ENCODE measurements around the gene IBA57. TPM values are rescaled to one million over a fixed set of nuclear protein-coding genes. Genes with fewer than 3 reads are reported as not detected.
"Not testable (repeated sequence)": the region's sequence is repeated elsewhere in the genome, so short reads cannot be mapped to it uniquely, and the experiment has no call there.

Gene IBA57
- polyA plus RNA-seq, 3 donors from 2014 or later = 2.0 to 4.4 (median 2.0) TPM

DNA sequence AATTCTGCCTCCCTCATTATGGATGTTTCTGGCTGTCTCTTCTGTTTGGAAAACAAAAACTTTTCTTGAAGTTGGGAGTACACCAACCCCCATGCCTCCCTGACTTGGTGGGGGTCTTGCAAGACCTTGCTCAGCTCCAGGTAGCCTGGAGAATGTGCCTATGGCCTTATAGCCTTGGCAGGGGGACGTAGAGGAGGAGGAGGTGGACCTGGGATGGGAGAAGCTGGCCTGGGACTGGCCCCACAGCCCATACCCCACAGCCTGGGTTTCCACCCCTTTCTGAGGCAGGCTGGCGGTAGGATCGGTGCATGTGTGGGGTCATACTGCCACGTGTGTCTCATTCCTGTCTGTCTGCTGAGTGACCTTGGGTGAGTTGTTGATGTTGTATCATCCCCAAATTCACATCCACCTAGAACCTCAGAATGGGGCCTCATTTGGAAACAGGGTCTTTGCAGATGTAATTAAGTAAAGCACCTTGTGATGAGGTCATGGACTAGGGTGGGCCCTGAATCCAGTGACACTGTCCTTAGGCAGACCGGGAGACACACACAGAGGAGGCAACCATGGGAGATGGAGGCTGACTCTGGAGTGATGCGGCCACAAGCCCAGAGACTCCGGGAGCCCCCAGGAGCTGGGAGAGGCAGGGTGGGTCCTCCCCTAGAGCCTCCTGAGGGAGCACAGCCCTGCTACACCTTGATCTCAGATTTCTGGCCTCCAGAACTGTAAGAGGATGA, 60.7 kb downstream of the IBA57 start:
- Mint-ChIP-seq H3K4me3 (no peak overlapping the region), H3K9me3 (no peaks in the 10 kb centered on the region), H3K36me3 (peaks cover 0 to 31% (median 15%) of the 10 kb centered on the region in 3 donors), H3K4me1 (no peaks in the 10 kb centered on the region), H3K27ac (no peak overlapping the region), H3K27me3 (ENCODE audit: low read depth in 3 of 3) (no peaks in the 10 kb centered on the region)
- no peak for DNase-seq

DNA sequence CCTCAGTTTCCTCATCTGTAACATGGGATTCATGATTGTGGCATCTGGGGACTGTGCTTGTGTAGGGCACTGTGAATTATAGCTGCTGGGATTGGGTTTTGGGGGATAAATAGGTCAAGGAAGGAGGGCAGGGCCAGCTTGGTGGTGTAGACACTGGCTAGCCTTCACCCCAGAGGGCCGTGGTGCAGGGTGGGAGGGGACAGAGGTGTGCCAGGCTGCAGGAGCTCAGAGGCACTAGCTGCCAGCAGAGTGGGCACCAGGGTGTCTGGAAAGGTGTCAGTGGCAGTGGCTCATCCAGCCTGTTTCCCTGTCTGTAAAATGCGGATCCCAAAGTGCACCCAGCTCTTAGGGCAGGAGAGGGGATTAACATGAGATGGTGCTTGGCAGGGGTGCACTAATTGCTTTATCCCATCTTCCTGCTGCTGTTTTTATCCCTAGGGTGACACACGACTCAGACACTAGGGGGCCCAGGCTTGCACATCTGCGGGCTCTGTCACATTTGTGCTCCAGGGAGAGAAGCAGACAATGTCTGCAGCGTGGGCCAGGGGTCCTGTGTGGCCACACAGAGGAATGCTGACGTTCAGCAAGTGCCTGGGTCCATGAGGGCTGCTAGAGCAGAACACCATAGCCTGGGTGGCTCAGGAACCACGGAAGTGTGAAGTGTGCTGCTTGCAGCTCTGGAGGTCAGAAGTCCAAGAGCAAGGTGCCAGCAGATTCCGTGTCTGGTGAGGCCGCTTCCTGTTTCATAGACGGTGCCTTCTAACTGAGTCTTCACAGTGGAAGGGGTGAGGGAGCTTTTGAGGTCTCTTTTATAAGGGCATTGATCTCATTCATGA, 61.6 kb downstream of the IBA57 start:
- Mint-ChIP-seq H3K27ac (no peak overlapping the region), H3K27me3 (ENCODE audit: low read depth in 3 of 3) (no peaks in the 10 kb centered on the region), H3K9me3 (no peaks in the 10 kb centered on the region), H3K4me1 (no peaks in the 10 kb centered on the region), H3K4me3 (no peak overlapping the region), H3K36me3 (peaks cover 0 to 31% (median 15%) of the 10 kb centered on the region in 3 donors)
- no peak for DNase-seq

DNA sequence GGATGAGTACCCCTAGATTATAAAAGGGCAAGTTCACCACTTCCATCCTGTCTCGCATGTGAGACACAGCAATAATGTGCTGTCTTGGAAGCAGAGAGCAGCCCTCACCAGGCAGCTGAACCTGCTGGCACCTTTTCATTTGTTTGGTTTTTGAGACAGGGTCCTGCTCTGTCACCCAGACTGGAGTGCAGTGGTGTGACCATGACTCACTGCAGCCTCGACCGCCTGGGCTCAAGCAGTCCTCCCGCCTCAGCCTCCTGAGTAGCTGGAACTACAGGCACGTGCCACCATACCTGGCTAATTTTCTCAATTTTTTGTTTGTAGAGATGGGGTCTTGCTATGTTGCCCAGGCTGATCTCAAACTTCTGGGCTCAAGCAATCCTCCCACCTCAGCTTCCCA, 62.5 kb downstream of the IBA57 start:
- H3K4me3 Mint-ChIP-seq; H3K9me3 Mint-ChIP-seq; H3K27me3 Mint-ChIP-seq (ENCODE audit: low read depth in 3 of 3); H3K4me1 Mint-ChIP-seq; H3K27ac Mint-ChIP-seq; DNase-seq: not testable (repeated sequence)
- H3K36me3 Mint-ChIP-seq = peaks cover 0 to 37% (median 14%) of the 10 kb centered on the region in 3 donors

DNA sequence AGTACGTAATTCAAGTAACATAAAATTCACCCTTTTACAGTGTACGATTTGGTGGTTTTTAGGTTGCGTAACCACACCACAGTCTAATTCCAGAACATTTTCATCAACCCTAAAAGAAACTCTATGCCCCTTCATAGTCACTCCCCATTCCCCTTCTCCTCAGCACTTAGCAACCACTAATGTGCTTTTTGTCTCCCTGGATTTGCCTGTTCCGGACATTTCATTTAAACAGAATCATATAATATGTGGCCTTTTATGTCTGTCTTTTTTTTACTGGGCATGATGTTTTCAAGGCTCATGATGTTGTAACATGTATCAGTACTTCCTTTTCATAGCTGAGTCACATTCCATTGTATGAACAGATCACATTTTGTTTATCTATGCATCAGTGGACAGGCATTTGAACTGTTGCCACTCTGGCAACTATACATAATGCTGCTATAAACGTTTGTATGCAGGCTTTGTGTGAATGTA, 63.0 kb downstream of the IBA57 start:
- H3K4me3 Mint-ChIP-seq = no peak overlapping the region
- H3K27ac Mint-ChIP-seq = no peak overlapping the region
- H3K36me3 Mint-ChIP-seq = peaks cover 0 to 42% (median 17%) of the 10 kb centered on the region in 3 donors
- no peaks in the 10 kb centered on the region for H3K4me1 Mint-ChIP-seq
- no peak for DNase-seq
- H3K27me3 Mint-ChIP-seq (ENCODE audit: low read depth in 3 of 3) = no peaks in the 10 kb centered on the region
- H3K9me3 Mint-ChIP-seq = no peaks in the 10 kb centered on the region

DNA sequence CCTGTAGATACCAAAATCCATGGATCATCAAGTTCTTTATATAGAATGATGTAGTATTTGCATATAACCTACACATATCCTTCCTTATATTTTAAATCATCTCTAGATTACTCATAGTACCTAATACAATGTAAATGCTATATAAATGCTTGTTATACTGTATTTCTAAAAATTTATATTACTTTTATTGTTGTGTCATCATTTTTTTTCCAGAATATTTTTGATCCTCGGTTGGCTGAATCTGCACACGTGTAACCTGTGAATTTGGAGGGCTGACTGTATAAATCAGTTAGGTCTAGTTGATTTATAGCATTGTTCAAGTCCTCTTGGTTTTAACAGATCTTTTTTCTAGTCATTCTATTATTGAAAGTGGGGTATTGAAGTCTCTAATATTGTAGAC, 65.6 kb downstream of the IBA57 start:
- no peaks in the 10 kb centered on the region for H3K4me1 Mint-ChIP-seq
- peaks cover 0 to 28% (median 22%) of the 10 kb centered on the region in 3 donors for H3K36me3 Mint-ChIP-seq
- H3K27ac Mint-ChIP-seq = no peak overlapping the region
- no peaks in the 10 kb centered on the region for H3K9me3 Mint-ChIP-seq
- no peaks in the 10 kb centered on the region for H3K27me3 Mint-ChIP-seq (ENCODE audit: low read depth in 3 of 3)
- DNase-seq = no peak
- no peak overlapping the region for H3K4me3 Mint-ChIP-seq

Other genes starting within 250 kb of the IBA57 start
- gene WNT9A, start 217.9 kb upstream of the IBA57 start, polyA plus RNA-seq = not detected
- not detected for gene WNT3A, start 158.8 kb upstream of the IBA57 start, polyA plus RNA-seq
- gene ARF1, start 83.1 kb upstream of the IBA57 start, polyA plus RNA-seq = 100 to 1,000 TPM; 533 to 916 (median 674) TPM
- gene C1orf35, start 62.5 kb upstream of the IBA57 start, polyA plus RNA-seq = 10 to 100 TPM in 2 of 3 donors, 1 to 10 TPM in 1; 1.8 to 21.7 (median 16.6) TPM
- 100 to 1,000 TPM; 125 to 230 (median 129) TPM for gene MRPL55, start 56.5 kb upstream of the IBA57 start, polyA plus RNA-seq
- 100 to 1,000 TPM; 516 to 803 (median 763) TPM for gene GUK1, start 25.5 kb upstream of the IBA57 start, polyA plus RNA-seq
- not detected for gene GJC2, start 15.9 kb upstream of the IBA57 start, polyA plus RNA-seq
- 1 to 10 TPM in 1 of 3 donors, under 1 TPM in 1, not detected in 1; 0.19 to 1.9 TPM for gene OBSCN, start 42.2 kb downstream of the IBA57 start, polyA plus RNA-seq
- 10 to 100 TPM in 2 of 3 donors, 1 to 10 TPM in 1; 8.8 to 27.3 (median 10.7) TPM for gene TRIM11, start 241.0 kb downstream of the IBA57 start, polyA plus RNA-seq

All from immature natural killer cell (primary cell).